BLaER1 treated with 17β-estradiol and CSF1 and Interleukin-3, amounts not matched to agents 10 nM and 100 nM (cell line): ENCODE results near the gene ATXN10.

Experiments used
- H3K27ac ChIP-seq, 11 experiments: shearing (Covaris generic); formaldehyde crosslinking; 2 replicates each; pipeline ENCODE4 v1.8.1; 2022
- H3K27me3 ChIP-seq, 11 experiments: shearing (Covaris generic); formaldehyde crosslinking; 2 replicates each; pipeline ENCODE4 v1.8.1; 2022
- H3K36me3 ChIP-seq, 11 experiments: shearing (Covaris generic); formaldehyde crosslinking; 2 replicates each; pipeline ENCODE4 v1.8.1; 2022
- H3K4me1 ChIP-seq, 10 experiments: shearing (Covaris generic); formaldehyde crosslinking; 2 replicates each; pipeline ENCODE4 v1.8.1; 2022
- H3K4me2 ChIP-seq, 11 experiments: shearing (Covaris generic); formaldehyde crosslinking; 2 replicates each; pipeline ENCODE4 v1.8.1; 2022
- H3K4me3 ChIP-seq, 10 experiments: shearing (Covaris generic); formaldehyde crosslinking; 2 replicates each; pipeline ENCODE4 v1.8.1; 2022
- H3K9ac ChIP-seq, 11 experiments: shearing (Covaris generic); formaldehyde crosslinking; 2 replicates each; pipeline ENCODE4 v1.8.1; 2022
- H3K9me3 ChIP-seq, 11 experiments: shearing (Covaris generic); formaldehyde crosslinking; replicated peaks in 1 of 11; 2 replicates each; pipeline ENCODE4 v1.8.1; 2022
- H4K20me1 ChIP-seq, 11 experiments: shearing (Covaris generic); formaldehyde crosslinking; 2 replicates each; pipeline ENCODE4 v1.8.1; 2022
- Cebpa-rat ChIP-seq, 11 experiments: shearing (Covaris generic); IDR thresholded peaks; 2 replicates each; pipeline ENCODE4 v1.8.1; 2022

ATXN10 gene

GRCh38 chr22:45757936-45758335, 86.3 kb downstream of the ATXN10 start:
- Histone ChIP-seq H3K9me3 (no peaks in the 10 kb centered on the region), H3K4me1 (peaks cover 0 to 22% (median 12%) of the 10 kb centered on the region in 10 experiments; a peak in 14 of 20 replicates), H3K4me2 (no peak overlapping the region), H3K27ac (no peak overlapping the region), H3K27me3 (no peaks in the 10 kb centered on the region), H4K20me1 (peaks cover 0 to 97% (median 66%) of the 10 kb centered on the region in 11 experiments; a peak in 21 of 22 replicates), H3K36me3 (peaks cover 46 to 88% (median 69%) of the 10 kb centered on the region in 11 experiments), H3K4me3 (no peak overlapping the region), H3K9ac (no peak overlapping the region)
- no peak for TF ChIP-seq Cebpa-rat (IDR thresholded peaks at IDR 0.05)

GRCh38 chr22:45758603-45759002, 87.0 kb downstream of the ATXN10 start:
- no peak for TF ChIP-seq Cebpa-rat (IDR thresholded peaks at IDR 0.05)
- Histone ChIP-seq H3K27ac (no peak overlapping the region), H3K9me3 (no peaks in the 10 kb centered on the region), H3K4me2 (no peak overlapping the region), H3K4me3 (no peak overlapping the region), H3K9ac (no peak overlapping the region), H3K36me3 (peaks cover 47 to 88% (median 70%) of the 10 kb centered on the region in 11 experiments), H3K27me3 (no peaks in the 10 kb centered on the region), H3K4me1 (peaks cover 0 to 22% (median 12%) of the 10 kb centered on the region in 10 experiments; a peak in 14 of 20 replicates), H4K20me1 (peaks cover 0 to 97% (median 70%) of the 10 kb centered on the region in 11 experiments; a peak in 21 of 22 replicates)

- Histone ChIP-seq H3K4me1 (peaks cover 0 to 3% (median 0%) of the 10 kb centered on the region in 10 experiments; a peak in 3 of 20 replicates), H3K36me3 (peaks cover 51 to 95% (median 68%) of the 10 kb centered on the region in 11 experiments), H3K4me3 (no peak overlapping the region), H3K27ac (no peak overlapping the region), H3K9me3 (no peaks in the 10 kb centered on the region), H3K27me3 (no peaks in the 10 kb centered on the region), H3K9ac (no peak overlapping the region), H3K4me2 (no peak overlapping the region), H4K20me1 (peaks cover 0 to 97% (median 53%) of the 10 kb centered on the region in 11 experiments; a peak in 21 of 22 replicates)
- no peak for TF ChIP-seq Cebpa-rat (IDR thresholded peaks at IDR 0.05)
These were observed 89.0 kb downstream of the ATXN10 start for GRCh38 chr22:45760682-45761081.

GRCh38 chr22:45762545-45763235, 91.1 kb downstream of the ATXN10 start:
- Histone ChIP-seq H3K4me2 (no peak overlapping the region), H3K36me3 (peaks cover 40 to 85% (median 60%) of the 10 kb centered on the region in 11 experiments), H3K9ac (no peak overlapping the region), H3K27ac (no peak overlapping the region), H3K4me1 (no peaks in the 10 kb centered on the region), H3K27me3 (no peaks in the 10 kb centered on the region), H4K20me1 (peaks cover 0 to 88% (median 45%) of the 10 kb centered on the region in 11 experiments; a peak in 19 of 22 replicates), H3K4me3 (no peak overlapping the region), H3K9me3 (no peaks in the 10 kb centered on the region)
- TF ChIP-seq Cebpa-rat (IDR thresholded peaks at IDR 0.05): no peak

- Histone ChIP-seq H3K9me3 (no peaks in the 10 kb centered on the region), H3K9ac (no peak overlapping the region), H3K4me2 (no peak overlapping the region), H3K27ac (no peak overlapping the region), H4K20me1 (peaks cover 0 to 87% (median 42%) of the 10 kb centered on the region in 11 experiments; a peak in 19 of 22 replicates), H3K36me3 (peaks cover 38 to 85% (median 57%) of the 10 kb centered on the region in 11 experiments), H3K27me3 (no peaks in the 10 kb centered on the region), H3K4me1 (no peaks in the 10 kb centered on the region), H3K4me3 (no peak overlapping the region)
- no peak for TF ChIP-seq Cebpa-rat (IDR thresholded peaks at IDR 0.05)
These were observed 91.6 kb downstream of the ATXN10 start for GRCh38 chr22:45763236-45763624.

- no peak overlapping the region for H3K4me3 ChIP-seq
- no peak overlapping the region for H3K4me2 ChIP-seq
- 0 out of 20 replicates have a peak, but pooled peaks cover 0 to 9% (median 0%) of the 10 kb centered on the region in 10 experiments for H3K4me1 ChIP-seq
- no peaks in the 10 kb centered on the region for H3K27me3 ChIP-seq
- no peak overlapping the region for H3K27ac ChIP-seq
- H3K9ac ChIP-seq: no peak overlapping the region
- H4K20me1 ChIP-seq: peaks cover 0 to 84% (median 10%) of the 10 kb centered on the region in 11 experiments; a peak in 15 of 22 replicates
- H3K36me3 ChIP-seq: peaks cover 51 to 95% (median 67%) of the 10 kb centered on the region in 11 experiments
- no peak for TF ChIP-seq Cebpa-rat (IDR thresholded peaks at IDR 0.05)
- H3K9me3 ChIP-seq: peaks cover 7 to 15% (median 11%) of the 10 kb centered on the region in 11 experiments; a peak in 18 of 22 replicates
These were observed 96.9 kb downstream of the ATXN10 start for GRCh38 chr22:45768490-45768889.

- H3K27me3 ChIP-seq: no peaks in the 10 kb centered on the region
- H4K20me1 ChIP-seq: peaks cover 0 to 84% (median 16%) of the 10 kb centered on the region in 11 experiments; a peak in 14 of 22 replicates
- peaks cover 7 to 15% (median 11%) of the 10 kb centered on the region in 11 experiments; a peak in 18 of 22 replicates for H3K9me3 ChIP-seq
- H3K4me2 ChIP-seq: no peak overlapping the region
- no peak overlapping the region for H3K27ac ChIP-seq
- TF ChIP-seq Cebpa-rat (IDR thresholded peaks at IDR 0.05): no peak
- H3K9ac ChIP-seq: no peak overlapping the region
- H3K4me3 ChIP-seq: no peak overlapping the region
- peaks cover 41 to 95% (median 65%) of the 10 kb centered on the region in 11 experiments for H3K36me3 ChIP-seq
- H3K4me1 ChIP-seq: peaks cover 7 to 19% (median 9%) of the 10 kb centered on the region in 10 experiments
These were observed 98.1 kb downstream of the ATXN10 start for GRCh38 chr22:45769569-45770210.

GRCh38 chr22:45770506-45770905, 98.9 kb downstream of the ATXN10 start:
- Histone ChIP-seq H3K9ac (no peak overlapping the region), H3K4me2 (no peak overlapping the region), H3K4me1 (peaks cover 15 to 27% (median 17%) of the 10 kb centered on the region in 10 experiments), H3K36me3 (peaks cover 35 to 87% (median 57%) of the 10 kb centered on the region in 11 experiments), H4K20me1 (peaks cover 6 to 84% (median 19%) of the 10 kb centered on the region in 11 experiments; a peak in 16 of 22 replicates), H3K27me3 (no peaks in the 10 kb centered on the region), H3K9me3 (peaks cover 7 to 15% (median 11%) of the 10 kb centered on the region in 11 experiments; a peak in 18 of 22 replicates), H3K4me3 (no peak overlapping the region), H3K27ac (no peak overlapping the region)
- TF ChIP-seq Cebpa-rat (IDR thresholded peaks at IDR 0.05): no peak

GRCh38 chr22:45771057-45771456, 99.4 kb downstream of the ATXN10 start:
- H3K36me3 ChIP-seq: peaks cover 29 to 85% (median 56%) of the 10 kb centered on the region in 11 experiments
- H3K4me3 ChIP-seq: no peak overlapping the region
- no peak overlapping the region for H3K4me2 ChIP-seq
- TF ChIP-seq Cebpa-rat (IDR thresholded peaks at IDR 0.05): no peak
- no peak overlapping the region for H3K9ac ChIP-seq
- H3K27ac ChIP-seq: no peak overlapping the region
- H3K9me3 ChIP-seq: peaks cover 7 to 15% (median 11%) of the 10 kb centered on the region in 11 experiments; a peak in 18 of 22 replicates
- H3K4me1 ChIP-seq: peaks cover 17 to 33% (median 21%) of the 10 kb centered on the region in 10 experiments
- peaks cover 6 to 84% (median 23%) of the 10 kb centered on the region in 11 experiments; a peak in 16 of 22 replicates for H4K20me1 ChIP-seq
- no peaks in the 10 kb centered on the region for H3K27me3 ChIP-seq
